PC-9 (cell line): ENCODE data around the gene SLC27A1. TPM values are rescaled to one million over a fixed set of nuclear protein-coding genes. Genes with fewer than 3 reads are reported as not detected.

Experiments
- BruUV-seq: library from RNA; stranded (reverse); fragments of 400-500 nt; replicated peaks from 2 replicates; lab custom pipeline; 2021; lab: Mats Ljungman, UMichigan
- CTCF ChIA-PET: fragments of 300-600 bp; sonication (Branson Sonifier 250); formaldehyde crosslinking; loops from one replicate; lab custom pipeline; 2022; ENCODE audit warnings: antibody characterized with exemption; lab: Charles Lee
- POLR2A ChIA-PET: fragments of 300-600 bp; sonication (Branson Sonifier 250); formaldehyde crosslinking; loops from one replicate; lab custom pipeline; 2022; ENCODE audit warnings: antibody characterized with exemption; ENCODE audit not compliant: unreplicated experiment; lab: Charles Lee
- DNase-seq, 2 experiments: peaks; one replicate each; pipeline versions ENCODE4 v3.0.0 to v3.0.0-alpha.2; 2015 to 2022; ENCODE audit warnings: mixed read lengths in 1 of 2
- H2AFZ ChIP-seq: fragments of 200-600 bp; sonication (generic); 2 replicates; pipeline ENCODE4 v1.8.1; 2017; ENCODE audit warnings: antibody characterized with exemption
- H3F3A ChIP-seq: fragments of 200-600 bp; sonication (generic); 2 replicates; pipeline ENCODE4 v1.8.1; 2017; ENCODE audit warnings: antibody characterized with exemption, mild to moderate bottlenecking, low read depth; ENCODE audit not compliant: insufficient read depth
- H3K27ac ChIP-seq: fragments of 200-600 bp; sonication (generic); 2 replicates; pipeline ENCODE4 v1.6.1; 2016; ENCODE audit warnings: mixed run types
- H3K27me3 ChIP-seq: fragments of 200-600 bp; sonication (generic); 2 replicates; pipeline ENCODE4 v1.6.1; 2016; ENCODE audit warnings: low read depth, mixed run types; ENCODE audit not compliant: insufficient read depth
- H3K36me3 ChIP-seq: fragments of 200-600 bp; sonication (generic); 2 replicates; pipeline ENCODE4 v1.6.1; 2016; ENCODE audit warnings: low read depth, mixed run types
- H3K4me1 ChIP-seq: fragments of 200-600 bp; sonication (generic); replicated peaks from 2 replicates; pipeline ENCODE4 v1.6.1; 2016; ENCODE audit warnings: mixed run types; ENCODE audit not compliant: insufficient read depth
- H3K4me2 ChIP-seq: fragments of 200-600 bp; sonication (generic); 2 replicates; pipeline ENCODE4 v1.6.1; 2017; ENCODE audit warnings: mixed run types
- H3K4me3 ChIP-seq: fragments of 200-600 bp; sonication (generic); 2 replicates; pipeline ENCODE4 v1.6.1; 2016; ENCODE audit warnings: mixed run types
- H3K79me2 ChIP-seq: fragments of 200-600 bp; sonication (generic); 2 replicates; pipeline ENCODE4 v1.6.1; 2017; ENCODE audit warnings: low read depth, mixed run types
- H3K9me2 ChIP-seq: fragments of 200-600 bp; sonication (generic); 2 replicates; pipeline ENCODE4 v1.8.1; 2017; ENCODE audit warnings: mild to moderate bottlenecking; ENCODE audit not compliant: insufficient read depth
- H3K9me3 ChIP-seq: fragments of 200-600 bp; sonication (generic); 2 replicates; pipeline ENCODE4 v1.8.1; 2016; ENCODE audit warnings: low read depth; ENCODE audit not compliant: insufficient read depth
- H4K20me1 ChIP-seq: fragments of 200-600 bp; sonication (generic); 2 replicates; pipeline ENCODE4 v1.8.1; 2017; ENCODE audit not compliant: insufficient read depth
- EZH2 ChIP-seq: fragments of 200-600 bp; sonication (generic); IDR thresholded peaks from 2 replicates; pipeline ENCODE4 v1.8.0; 2017; ENCODE audit warnings: antibody characterized with exemption, low read depth
- intact Hi-C: fragments of 100-400 bp; cut with micrococcal nuclease; formaldehyde crosslinking; loops from one replicate; pipeline ENCODE4 v1.10.0; 2022; ENCODE audit not compliant: unreplicated experiment
- total RNA-seq: library from RNA; stranded (reverse); gene quantifications from 2 replicates; pipeline ENCODE4 v1.2.3, GENCODE V29; 2021
- TF ChIP-seq, protein P1 (sequence below): fragments of 200-600 bp; sonication (generic); conservative IDR thresholded peaks from 2 replicates; pipeline ENCODE4 v1.6.1; 2017; ENCODE audit warnings: mixed run types, antibody characterized with exemption, mild to moderate bottlenecking, moderate library complexity

SLC27A1 gene
- total RNA-seq, 1 experiment from 2014 or later, result 30.8 TPM

DNA sequence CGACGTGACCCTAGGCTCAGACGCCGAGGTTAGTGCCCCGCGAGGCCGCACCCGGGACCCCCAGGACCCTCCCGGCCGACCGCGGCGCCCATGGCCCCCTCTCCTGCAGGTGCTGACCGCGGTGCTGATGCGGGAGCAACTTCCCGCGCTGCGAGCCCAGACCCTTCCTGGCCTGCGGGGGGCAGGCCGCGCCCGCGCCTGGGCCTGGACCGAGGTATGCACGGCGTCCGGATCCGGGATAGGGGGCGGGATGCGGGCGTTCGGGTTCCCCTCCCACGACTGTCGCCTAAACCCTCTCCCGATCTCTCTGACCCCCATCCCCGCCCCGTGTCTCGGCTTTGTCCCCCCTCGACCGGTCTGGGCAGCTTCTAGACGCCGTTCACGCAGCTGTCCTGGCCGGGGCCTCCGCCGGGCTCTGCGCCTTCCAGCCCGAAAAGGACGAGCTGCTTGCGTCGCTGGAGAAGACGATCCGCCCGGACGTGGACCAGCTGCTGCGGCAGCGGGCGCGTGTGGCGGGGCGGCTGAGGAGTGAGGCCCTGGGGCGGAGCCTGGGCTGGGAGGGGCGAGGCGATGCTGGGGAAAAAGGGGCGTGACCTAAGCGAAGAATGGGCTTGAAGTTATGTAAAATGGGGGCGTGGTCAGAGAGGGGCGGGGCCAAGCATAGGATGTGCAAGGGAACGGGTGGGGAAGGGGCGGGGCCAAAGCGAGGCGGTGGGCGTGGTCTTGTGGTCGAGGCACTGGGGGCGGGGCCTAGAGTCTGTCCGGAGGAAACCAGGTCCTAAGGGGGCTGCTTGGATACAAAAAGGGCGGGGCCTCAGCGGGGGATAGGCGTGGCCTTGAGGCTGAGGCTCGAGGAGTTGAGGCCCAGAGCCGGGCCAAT lies 69.2 kb downstream of the SLC27A1 start:
- Histone ChIP-seq H3K9me3 (no peaks in the 10 kb centered on the region), H3K4me1 (peaks cover 10% of the 10 kb centered on the region; the same call in 1 of the 2 replicates), H3F3A (peaks cover 17% of the 10 kb centered on the region; the same call in 1 of the 2 replicates), H3K36me3 (no peaks in the 10 kb centered on the region), H3K27me3 (peaks cover 14% of the 10 kb centered on the region; the same call in 1 of the 2 replicates), H4K20me1 (no peaks in the 10 kb centered on the region), H3K9me2 (no peaks in the 10 kb centered on the region), H3K4me3 (peak overlapping the region; percentile 66), H3K4me2 (peak overlapping the region; percentile 87), H3K27ac (no peak overlapping the region), H3K79me2 (no peaks in the 10 kb centered on the region), H2AFZ (peak overlapping the region; percentile 71)
- ChIA-PET CTCF (interaction anchor here (0.6 kb wide), 1 partner anchor 555 kb away, joined by 5 read pairs; no protein-coding TSS in a partner anchor), POLR2A (no interaction called here)
- DNase-seq, result peak; percentile 89 to 91
- intact Hi-C loops, result no loop called here
- no TSS peak for BruUV-seq
- TF ChIP-seq, protein P1, sequence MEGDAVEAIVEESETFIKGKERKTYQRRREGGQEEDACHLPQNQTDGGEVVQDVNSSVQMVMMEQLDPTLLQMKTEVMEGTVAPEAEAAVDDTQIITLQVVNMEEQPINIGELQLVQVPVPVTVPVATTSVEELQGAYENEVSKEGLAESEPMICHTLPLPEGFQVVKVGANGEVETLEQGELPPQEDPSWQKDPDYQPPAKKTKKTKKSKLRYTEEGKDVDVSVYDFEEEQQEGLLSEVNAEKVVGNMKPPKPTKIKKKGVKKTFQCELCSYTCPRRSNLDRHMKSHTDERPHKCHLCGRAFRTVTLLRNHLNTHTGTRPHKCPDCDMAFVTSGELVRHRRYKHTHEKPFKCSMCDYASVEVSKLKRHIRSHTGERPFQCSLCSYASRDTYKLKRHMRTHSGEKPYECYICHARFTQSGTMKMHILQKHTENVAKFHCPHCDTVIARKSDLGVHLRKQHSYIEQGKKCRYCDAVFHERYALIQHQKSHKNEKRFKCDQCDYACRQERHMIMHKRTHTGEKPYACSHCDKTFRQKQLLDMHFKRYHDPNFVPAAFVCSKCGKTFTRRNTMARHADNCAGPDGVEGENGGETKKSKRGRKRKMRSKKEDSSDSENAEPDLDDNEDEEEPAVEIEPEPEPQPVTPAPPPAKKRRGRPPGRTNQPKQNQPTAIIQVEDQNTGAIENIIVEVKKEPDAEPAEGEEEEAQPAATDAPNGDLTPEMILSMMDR, result peak; percentile 58; the same call in 1 of the 2 replicates
- no peak for TF ChIP-seq EZH2

DNA sequence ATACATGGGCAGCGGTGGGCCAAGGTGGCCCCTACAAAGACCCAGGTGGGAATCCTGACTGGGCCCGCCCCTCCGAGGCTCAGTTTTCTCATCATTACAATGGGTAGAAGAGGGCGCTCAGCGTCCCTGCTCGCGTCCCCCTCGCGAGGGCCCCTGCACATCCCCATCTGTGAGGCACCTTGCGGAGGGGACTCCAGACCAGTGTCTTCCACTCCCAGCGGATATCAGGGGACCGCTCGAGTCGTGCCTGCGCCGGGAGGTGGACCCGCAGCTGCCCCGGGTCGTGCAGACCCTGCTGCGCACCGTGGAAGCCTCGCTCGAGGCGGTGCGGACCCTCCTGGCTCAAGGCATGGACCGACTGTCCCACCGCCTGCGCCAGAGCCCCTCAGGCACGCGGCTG lies 69.8 kb downstream of the SLC27A1 start:
- CTCF ChIA-PET, result no interaction called here
- intact Hi-C loops, result no loop called here
- no peak for DNase-seq
- Histone ChIP-seq H3K27ac (no peak overlapping the region), H3K4me3 (no peak overlapping the region), H3K4me1 (peaks cover 10% of the 10 kb centered on the region; the same call in 1 of the 2 replicates), H3K36me3 (no peaks in the 10 kb centered on the region), H3K79me2 (no peaks in the 10 kb centered on the region), H2AFZ (no peak overlapping the region), H3K9me2 (no peaks in the 10 kb centered on the region), H4K20me1 (no peaks in the 10 kb centered on the region), H3K4me2 (no peak overlapping the region), H3F3A (peaks cover 17% of the 10 kb centered on the region; the same call in 1 of the 2 replicates), H3K27me3 (peaks cover 14% of the 10 kb centered on the region; the same call in 1 of the 2 replicates), H3K9me3 (no peaks in the 10 kb centered on the region)
- no TSS peak for BruUV-seq
- TF ChIP-seq, protein P1, result no peak
- no peak for TF ChIP-seq EZH2
- POLR2A ChIA-PET, result no interaction called here

DNA sequence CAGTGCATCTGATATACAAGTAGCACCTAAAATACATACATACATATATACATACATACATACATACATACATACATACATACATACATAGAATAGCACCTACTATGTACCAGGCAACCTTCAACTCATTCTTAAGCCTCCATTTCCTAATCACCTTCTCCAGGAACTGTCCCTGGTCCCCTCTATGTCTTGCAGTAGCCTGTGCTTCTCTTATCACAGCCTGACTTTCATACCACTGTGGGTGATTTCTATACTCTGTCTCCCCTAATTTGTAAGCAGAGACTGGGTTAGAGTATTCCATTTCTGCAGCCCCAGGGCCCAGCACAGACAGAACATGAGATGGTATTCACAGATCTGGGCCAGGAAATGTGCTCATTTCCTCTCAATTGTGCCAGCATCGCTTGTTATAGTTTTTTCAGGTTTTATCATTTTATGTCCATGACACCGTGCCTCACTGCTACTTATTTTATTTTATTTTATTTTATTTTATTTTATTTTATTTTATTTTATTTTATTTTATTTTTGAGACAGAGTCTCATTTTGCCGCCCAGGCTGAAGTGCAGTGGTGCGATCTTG lies 70.9 kb downstream of the SLC27A1 start:
- no peaks in the 10 kb centered on the region for H3K36me3 ChIP-seq
- no peaks in the 10 kb centered on the region for H3K9me3 ChIP-seq
- H3K4me2 ChIP-seq, result no peak overlapping the region
- no peak overlapping the region for H2AFZ ChIP-seq
- H3K4me3 ChIP-seq, result no peak overlapping the region
- H3K4me1 ChIP-seq, result peaks cover 10% of the 10 kb centered on the region; the same call in 1 of the 2 replicates
- intact Hi-C loops, result no loop called here
- H3K9me2 ChIP-seq, result no peaks in the 10 kb centered on the region
- no peak overlapping the region for H3K27ac ChIP-seq
- no TSS peak for BruUV-seq
- TF ChIP-seq, protein P1, result no peak
- no peak for TF ChIP-seq EZH2
- ChIA-PET CTCF (interaction anchor here (1.1 kb wide), 1 partner anchor 12 kb away, joined by 4 read pairs; no protein-coding TSS in a partner anchor), POLR2A (no interaction called here)
- H3F3A ChIP-seq, result peaks cover 17% of the 10 kb centered on the region; the same call in 1 of the 2 replicates
- H4K20me1 ChIP-seq, result no peaks in the 10 kb centered on the region
- DNase-seq, result no peak
- peaks cover 14% of the 10 kb centered on the region; the same call in 1 of the 2 replicates for H3K27me3 ChIP-seq
- no peaks in the 10 kb centered on the region for H3K79me2 ChIP-seq
